OCI-LY3 (cell line): Measurements from ENCODE around the gene MT1M.

Experiments used
- CTCF ChIP-seq: fragments of 200-600, 300-600 bp; sonication (generic); IDR thresholded peaks from 2 replicates; pipeline ENCODE4 v1.5.1; 2014; ENCODE audit warnings: antibody characterized with exemption, low read length, low read depth
- EZH2phosphoT487 ChIP-seq: fragments of 200-600 bp; shearing (Covaris generic); IDR thresholded peaks from 2 replicates; pipeline ENCODE4 v1.6.1; 2018; ENCODE audit warnings: antibody characterized with exemption, mixed run types, low read depth

DNA sequence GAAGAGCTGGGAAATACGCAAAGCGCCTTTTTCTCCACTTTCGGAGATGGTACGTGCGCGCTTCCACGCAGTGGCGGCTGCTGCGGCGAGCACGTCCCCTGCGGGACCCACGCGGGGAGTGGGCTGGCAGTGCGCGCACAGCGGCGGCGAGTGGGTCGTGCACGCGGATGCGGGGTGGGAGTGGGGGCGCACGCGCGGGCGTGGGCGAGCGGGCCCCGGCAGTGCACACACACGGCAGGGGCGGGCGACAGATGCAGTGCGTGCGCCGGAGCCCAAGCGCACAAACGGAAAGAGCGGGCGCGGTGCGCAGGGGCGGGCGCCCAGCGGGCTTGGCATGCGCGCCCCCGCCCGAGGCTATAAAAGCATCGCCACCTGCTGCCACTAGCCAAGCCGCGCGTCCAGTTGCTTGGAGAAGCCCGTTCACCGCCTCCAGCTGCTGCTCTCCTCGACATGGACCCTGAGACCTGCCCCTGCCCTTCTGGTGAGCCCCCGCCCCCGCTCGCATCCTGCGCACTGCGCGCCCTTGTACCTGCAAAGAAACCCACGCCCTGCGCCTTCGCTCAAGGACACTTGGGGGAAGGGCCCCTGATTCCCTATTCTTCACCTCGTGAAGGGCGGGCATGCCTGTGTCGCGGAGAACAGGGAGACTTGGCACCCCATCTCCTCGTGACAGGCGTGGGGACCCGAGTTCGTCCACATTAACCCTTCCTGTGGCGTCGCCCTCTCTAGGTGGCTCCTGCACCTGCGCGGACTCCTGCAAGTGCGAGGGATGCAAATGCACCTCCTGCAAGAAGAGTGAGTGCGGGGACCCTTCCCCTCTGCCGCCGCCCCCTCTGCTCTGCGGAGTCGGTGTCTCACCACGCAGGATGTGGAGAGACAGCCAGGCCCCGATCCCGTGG lies 43.1 kb upstream of the MT1M start, which contains the start of gene MT3:
- no peak for TF ChIP-seq CTCF
- TF ChIP-seq EZH2phosphoT487, result no peak
